GM19438 (cell line): Measurements from ENCODE around the gene FLRT3.

Experiments used
- ATAC-seq: cut with Tn5 transposase; IDR thresholded peaks from one replicate; pipeline ENCODE4 v1.9.1; 2021; ENCODE audit warnings: low read depth; ENCODE audit not compliant: unreplicated experiment

Gene FLRT3

DNA sequence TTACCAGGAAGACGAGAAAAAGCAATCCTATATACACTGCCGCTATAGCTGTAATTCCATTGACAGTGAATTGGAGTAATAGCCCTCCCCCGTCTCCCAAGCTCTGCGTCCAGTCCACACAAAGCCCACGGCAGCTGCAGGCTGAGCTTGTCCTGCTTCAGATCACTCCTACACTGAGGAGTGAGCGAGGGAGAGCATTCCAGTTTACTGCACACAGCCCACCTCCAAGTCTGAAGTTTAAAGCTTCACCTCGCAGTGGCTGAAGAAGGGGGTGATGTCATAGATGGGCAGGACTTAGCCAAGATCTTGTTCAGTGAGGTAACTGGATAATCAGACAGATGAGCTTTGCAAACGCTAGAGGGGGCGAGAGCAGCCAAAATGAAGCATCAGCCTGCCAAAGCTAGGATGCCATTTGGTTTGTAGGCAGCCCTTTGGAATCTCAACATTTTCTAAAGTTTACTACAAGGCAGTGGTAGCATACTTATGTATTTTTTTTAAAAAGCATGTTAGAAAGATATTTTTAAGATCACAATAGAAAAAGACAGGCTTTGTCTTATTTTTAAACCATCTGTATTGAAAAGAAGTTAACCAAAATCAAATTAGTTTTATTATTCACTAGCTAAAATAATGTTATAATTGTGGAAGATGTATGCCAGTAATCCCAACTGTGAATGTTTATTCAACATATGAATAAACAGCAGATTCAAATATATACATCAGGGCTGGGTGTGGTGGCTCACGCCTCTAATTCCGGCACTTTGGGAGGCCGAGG is at the start of gene FLRT3:
Gene FLRT3, minus strand, starts transcription at position 213 of the 772 bp plus-strand sequence. CDS start 10,106 bp downstream, outside the sequence.
- peak; percentile 81 for ATAC-seq

DNA sequence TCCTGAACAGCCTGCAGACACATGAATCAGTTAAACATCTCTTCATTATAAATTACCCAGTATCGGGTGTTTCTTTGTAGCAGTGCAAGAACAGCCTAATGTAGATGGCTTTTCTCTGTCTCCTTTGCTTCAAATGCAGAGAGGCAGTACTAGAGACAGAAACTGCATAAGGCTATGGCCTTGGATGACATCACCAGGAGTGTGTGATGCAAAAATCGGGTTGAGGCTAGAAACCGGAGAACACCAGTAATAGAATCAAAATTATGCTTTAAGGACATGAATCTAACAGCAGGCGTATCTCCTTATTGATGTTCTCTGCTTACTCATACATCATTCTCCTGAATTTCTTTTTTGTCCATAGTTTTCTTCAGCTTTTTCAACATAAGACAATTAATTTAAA is 49.3 kb upstream of the FLRT3 start:
- ATAC-seq, result no peak

DNA sequence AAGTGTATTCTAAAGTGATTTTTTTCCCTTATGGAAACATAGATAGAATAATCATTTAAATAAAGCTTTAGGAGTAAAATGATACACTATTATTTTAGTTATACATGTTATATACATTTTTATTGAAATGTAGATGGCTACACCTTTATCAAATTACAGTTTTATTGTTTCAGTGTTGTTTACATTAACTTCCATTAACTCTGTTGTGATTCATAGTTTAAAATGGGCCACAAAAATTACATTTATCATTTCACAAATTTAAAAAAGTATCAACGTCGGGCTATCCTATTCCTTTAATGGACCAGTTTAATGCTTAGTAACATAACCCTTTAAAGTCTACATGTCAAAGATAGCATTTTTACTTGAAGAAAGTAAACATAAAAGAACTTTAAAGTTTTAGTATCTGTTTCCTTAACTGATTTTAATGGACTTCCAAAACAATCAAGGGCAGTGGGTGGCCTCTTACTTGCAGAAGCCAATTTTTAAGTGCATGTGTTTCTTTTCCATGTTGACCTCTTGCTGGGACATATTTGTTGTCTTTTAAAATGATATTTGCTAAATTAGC is 47.8 kb upstream of the FLRT3 start:
- no peak for ATAC-seq

DNA sequence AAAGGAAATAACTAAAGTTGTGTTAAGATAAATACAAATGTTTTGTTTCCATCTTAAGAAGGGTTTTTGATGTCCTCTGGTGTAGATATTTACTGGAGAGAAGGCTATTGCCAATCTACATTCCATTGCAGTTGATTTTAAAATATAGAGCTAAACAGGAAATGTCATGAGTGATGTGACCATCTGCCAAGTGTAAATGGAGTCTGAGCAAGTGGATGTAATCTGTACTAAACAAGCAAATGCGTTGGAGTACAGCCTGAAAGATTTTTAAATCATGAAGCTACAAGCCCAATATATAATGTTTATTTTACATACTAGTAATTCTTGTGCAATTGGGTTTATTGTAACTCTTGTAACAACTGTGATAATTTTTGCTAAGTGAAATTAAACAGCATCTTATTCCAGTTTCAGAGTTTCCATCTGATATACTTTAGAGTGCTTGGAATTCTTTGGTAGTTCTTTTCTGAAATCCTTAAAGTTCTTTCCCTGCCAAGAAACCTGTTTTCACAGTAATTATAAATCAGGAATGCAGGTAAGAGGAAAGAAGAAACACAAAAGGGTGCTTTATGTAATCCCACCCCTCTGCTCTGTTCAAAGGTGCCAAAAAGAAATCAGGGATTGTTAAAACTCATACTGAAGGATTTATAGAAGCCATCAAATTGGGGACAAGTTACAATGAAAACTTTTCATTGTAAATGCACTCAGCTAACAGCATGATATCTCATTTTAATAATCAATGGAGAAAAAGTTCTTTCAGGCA is 47.2 kb upstream of the FLRT3 start:
- ATAC-seq, result no peak

DNA sequence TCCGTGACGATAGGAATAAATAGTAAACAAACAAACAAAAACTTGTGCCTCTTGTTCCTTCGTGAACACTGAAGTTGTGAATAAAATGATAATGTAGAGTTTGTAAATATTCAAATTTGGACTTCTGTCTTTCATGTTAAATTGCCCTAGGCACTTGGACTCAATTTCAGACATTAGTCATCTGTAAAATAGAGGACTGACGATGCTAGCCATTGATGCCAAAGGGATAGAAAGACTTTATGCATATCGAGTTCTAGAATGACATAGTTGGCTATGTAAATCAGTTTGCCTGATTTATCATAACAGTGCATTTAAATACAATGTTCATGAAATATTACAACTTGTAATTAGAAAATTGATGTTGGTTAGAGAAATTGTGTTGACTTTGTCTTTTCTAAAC is 45.9 kb upstream of the FLRT3 start:
- no peak for ATAC-seq

DNA sequence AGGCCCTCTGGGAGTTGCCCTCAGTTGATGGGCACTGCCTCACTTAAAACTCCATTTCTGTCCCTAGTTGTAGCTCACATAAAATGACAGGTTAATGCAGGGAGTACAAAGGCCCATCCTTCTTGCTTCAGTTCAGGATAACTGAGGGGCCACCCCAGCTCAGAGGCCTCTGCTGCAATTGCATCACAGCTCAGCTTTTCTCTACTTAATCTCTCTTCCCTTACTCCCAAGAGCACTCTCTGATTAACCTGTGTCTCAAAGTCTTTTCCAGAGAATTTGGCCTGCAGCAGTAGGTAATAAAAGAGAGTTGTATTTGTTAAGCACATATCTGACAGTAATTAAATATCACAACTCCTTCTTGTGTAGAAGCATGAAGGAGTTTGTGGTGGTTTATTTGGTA is 40.9 kb upstream of the FLRT3 start:
- no peak for ATAC-seq

DNA sequence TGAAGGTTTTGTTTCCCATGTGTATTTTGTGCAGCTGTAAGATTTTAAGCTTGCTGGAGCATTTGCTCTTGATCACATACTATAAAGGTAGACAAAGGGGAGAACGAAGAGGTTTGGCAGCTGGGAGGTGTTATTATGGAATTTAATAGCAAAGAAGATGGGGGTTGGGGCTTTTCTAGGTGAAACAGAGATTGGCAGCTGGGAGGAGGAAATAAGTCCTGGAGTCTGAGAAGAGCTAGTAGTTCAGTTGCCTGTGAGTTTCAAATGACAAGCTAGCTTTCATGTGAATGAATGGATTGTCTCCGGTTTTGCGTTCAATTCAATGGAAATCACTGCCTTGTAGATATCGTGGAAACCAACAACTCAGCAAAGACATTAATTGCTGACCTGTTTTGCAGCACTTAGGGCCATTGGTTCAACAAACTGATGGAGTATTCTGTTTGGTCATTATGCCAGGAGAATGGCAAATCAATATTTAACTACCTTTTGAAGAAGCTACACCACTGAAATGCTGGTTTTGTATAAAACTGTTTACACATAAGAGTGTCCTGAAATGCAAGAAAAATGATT is 38.1 kb upstream of the FLRT3 start:
- ATAC-seq, result no peak

DNA sequence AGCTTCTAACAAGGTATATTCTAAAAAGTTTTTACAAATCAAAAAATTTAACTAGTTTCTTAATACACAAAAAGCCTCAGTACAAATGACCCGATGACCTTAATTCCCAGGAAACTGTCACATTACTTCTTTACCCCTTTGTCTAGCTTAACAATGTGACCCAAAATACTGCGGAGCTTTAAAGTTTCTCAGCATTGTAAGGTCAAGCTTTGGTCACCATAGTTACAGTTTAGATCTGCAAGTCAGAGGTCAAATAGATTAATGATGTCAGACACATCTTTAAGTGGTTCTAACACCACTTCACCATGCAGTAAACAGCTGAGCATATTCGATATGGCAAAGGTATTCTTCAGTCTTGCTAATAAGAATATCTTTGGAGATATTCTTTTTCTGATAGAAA is 36.8 kb upstream of the FLRT3 start:
- ATAC-seq, result no peak

DNA sequence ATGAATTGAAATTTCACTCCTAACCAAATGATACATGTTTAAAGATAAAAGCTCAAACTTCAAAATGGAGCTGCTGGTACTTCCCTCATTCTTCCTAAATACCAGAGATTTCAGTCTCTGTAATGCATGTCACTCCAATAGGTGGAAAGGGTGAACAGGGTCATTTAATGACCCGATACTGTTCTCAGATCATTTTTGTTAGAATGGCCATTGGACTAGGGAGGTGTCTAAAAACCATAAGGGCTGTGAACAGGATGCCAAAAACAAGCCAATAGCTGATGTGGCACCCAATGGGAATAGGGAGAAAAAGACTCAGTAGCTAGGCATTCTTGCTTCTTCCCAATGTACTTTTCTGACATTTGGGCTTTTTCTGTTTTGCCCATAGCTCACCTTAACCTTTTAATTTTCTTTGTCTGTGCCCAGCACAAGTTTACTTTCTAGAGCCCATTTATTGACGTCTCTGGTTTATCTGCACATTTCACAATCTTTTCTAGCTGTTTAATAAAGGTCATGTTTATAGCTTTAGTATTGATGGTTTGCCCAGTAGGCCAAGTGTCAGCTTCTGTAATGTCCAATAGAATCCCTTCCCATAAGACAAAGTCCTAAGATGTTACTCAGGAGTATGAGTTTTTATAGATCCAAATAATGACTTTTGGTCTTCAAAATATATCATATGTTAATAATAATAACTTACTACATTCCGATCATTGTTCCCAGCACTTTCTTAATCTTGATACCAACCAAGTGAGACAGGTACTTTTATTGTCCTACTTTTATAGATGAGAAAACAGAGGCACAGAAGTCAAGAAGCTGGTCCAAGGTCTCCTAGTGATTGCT is 24.3 kb upstream of the FLRT3 start:
- no peak for ATAC-seq

DNA sequence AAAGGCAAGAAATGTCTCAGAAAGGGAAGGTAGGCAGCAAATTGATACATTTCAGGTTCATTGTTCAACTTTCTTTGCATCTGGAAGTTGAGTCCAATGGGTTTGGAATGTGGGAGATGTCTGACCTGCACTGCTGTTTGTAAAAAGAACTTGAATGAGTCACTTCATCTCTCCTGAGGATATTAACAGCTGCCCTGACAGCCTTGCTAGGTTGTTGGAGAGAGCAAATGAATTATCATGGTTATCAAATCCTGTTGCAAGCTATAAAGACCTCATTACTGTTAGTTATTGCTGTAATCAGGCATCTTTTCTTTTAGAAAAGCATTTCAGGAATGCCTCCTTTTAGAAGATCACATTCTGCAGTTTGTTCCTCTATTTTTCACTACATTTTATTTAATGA is 23.0 kb upstream of the FLRT3 start:
- no peak for ATAC-seq

DNA sequence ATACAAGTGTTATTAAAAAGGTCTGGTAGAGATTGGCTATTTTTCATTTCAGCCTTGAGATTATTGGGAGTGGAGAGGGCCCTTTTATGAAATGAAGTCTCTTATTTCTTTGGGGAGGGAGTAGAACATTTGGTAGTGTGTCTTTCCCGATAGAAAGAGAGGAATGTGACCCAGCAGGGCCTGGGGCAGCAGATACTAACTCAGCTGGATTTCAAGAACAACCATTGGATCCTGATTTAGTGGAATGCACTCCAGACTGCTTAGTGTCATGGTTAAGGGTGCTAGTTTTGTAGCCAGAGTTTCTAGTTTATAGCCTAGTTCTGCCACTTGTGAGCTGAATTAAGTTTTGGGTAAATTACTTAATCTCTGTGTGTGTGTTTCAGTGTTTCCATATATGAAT is 18.4 kb upstream of the FLRT3 start:
- no peak for ATAC-seq

DNA sequence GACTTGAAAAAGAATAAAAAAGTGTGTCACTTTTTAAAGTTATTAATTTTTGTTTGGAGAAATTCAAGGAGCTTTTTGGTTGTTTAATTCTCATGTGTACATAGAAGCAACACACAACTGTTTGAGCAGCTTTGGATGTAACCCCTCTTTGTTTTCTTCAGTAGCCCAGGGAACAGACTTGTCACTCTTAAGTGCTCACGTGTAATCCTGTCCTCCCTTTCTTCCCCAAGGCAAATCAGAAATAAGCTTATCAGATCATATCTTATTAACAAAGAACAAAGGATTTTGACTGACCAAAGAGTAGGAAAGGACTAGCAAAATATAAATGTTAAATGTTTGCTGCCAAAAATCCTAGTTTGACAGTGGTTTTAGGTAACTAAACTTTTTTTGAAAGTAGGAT is 7.3 kb upstream of the FLRT3 start:
- no peak for ATAC-seq

DNA sequence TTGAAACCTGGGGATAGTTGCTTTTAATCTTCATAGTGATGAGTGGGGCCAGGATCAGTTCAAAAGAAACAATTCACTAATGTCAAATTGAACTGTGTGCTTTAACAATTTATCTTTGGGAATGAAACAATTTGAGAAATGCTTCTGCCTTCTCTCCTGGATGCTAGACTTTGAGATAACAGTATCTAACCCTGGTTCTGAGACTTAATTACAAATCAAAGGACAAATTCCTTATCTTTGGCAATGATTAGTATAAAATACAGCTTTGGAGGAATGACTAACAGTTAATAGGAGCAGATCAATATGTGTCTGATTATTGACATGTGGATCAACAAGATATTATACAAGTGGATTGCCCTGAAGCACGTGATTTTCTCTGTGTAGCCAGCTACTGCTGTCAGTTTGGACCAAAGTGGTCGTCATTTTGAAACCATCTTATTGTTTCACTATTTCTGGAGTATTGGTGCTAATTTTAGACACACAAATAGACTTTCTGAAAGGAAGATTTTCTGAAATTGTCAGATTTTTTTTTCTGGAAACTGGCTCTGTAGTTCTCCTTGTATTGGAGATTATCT is 6.2 kb upstream of the FLRT3 start:
- ATAC-seq, result no peak

DNA sequence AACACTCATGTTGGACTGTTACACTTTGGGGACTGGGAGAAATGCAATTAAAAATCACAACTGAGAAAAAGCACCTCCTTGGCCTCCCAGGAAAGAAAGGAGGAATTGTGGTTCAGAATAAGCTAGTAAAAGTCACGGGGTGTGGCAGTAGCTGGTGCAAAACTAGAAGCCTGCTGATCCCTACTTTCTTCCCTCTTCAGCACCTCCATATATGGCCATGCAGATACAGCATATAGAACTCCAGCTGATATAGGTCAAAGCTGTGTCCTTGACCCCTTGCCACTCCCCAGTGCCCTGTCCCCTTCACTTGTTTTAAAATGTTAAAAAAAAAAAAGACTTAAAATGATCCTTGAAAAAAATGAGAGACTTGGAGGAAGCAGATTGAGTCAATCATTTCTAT is 5.5 kb upstream of the FLRT3 start:
- ATAC-seq, result no peak

DNA sequence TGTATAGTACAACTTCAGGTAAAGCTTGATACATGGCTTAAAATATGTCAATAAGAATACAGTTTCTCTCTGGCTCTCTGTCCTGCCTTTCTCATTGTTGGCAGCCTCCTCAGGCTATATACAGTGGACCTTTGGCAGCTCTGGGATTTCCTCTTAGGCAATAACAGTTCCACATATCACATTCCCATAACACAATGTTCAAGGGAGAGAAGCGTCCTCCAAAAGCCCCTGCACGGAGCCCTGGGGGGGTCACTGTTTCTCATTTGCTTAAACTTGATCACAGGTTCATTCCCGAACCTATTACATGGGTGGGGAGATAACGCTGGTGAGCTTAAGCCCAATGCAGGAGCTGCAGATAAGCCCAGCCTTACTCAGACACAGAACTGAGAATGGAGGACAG is 4.4 kb upstream of the FLRT3 start:
- no peak for ATAC-seq

DNA sequence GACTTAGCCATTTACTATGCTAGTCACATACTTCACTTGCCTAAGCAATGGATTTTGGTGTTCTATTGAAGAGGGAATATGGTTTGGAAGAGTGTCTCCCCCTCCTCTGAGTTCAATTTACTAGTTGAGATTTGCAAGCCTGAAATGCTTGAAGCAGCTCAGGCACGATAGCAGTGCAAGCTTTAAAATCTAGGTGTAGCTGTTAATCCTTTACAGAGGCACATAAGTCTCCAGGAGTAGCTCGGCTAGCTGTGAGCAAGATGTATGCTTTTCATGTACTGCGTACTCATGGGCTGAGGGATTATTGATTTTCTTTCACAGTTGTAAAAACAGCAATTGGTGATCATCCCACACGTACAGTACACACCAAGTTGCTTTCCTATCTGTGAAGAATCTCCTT is 726 bp downstream of the FLRT3 start:
- no peak for ATAC-seq

DNA sequence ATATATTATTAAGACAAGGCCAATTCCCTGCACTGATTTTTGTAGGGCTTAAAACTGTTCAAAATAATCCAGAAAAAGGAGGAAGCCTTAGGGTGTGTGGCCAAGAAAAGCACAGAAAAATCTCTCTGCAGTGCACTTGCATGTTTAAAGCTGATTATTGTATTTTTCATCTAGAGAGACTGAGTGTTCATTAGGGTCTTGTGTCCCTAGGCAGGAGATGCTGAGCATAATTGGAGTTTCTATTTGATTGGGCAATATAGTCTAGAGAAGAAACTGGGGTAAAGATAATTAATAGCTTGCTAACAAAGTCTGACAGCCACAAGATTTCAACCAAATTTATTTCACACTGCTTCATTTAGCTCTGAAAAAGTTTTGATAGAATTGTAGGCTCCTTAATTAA is 2.4 kb downstream of the FLRT3 start:
- no peak for ATAC-seq

DNA sequence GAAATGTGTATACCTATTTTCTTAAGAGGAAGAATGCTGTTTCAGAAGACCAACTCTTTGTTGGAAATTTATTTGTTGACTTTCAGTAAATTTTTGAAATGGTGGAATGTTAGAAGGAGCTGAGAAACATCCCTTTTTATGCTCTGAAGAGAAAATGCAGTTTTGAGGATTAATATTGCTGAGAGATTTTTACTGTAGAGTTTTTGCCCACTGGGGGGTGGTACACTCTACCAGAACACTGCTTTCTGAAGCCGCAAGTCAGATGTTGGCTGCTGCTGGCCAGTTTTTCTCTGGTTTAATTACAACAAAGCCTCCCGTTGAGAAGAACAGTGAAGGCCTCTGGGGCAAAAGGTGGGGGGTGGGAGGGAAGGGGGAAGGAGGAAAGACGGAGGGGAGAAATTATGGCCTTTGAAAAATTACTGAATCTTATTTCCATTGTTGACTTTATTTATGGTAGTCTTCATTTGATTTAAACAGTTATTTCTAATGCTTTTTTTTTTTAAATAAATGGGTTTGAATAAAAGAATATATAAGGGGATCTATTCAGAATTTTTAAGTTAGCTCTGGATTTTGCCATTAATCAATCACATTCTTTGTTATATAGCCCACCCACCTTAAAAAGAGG is 3.0 kb downstream of the FLRT3 start:
- ATAC-seq, result no peak

DNA sequence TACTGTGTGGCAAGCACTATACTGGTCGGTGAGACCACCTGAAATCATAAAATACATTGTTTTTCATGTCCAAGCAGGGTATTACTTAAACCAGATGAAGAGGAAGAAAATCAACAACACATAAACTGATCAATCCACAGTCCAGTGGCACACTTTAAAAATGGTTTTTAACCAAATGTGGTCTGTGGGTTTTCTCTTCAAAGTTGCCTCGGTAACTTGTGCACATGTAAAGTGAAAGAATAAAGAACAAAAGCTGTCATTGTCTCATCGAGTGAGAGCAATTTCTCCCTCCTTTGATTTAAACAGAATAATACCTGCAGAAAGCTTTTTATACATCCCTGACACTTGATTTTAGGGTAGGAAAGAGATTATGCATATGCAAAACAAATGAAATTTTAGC is 3.7 kb downstream of the FLRT3 start:
- no peak for ATAC-seq

DNA sequence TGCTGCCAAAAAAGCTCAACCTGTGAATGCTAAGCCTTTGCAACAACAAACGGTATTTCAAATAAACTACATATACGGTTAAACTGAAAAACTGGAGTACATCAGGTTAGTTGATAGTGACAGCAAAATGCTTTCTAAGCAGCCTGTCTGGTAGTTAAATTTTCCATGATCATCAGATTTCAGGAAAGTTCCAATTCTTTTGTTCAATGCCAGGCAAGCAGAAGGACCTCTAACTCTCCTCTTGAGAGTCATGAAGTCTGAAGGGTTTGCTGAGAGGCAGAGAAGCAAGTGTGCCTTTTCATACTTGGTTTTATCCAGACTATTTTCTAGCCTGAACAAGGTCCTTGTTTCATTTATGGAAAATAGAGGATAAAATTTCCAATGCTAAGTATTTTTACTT is 4.5 kb downstream of the FLRT3 start:
- no peak for ATAC-seq
